Neural progenitor cell (in vitro differentiated cells): ENCODE results near the gene ALX1. TPM values are rescaled to one million over a fixed set of nuclear protein-coding genes. Genes with fewer than 3 reads are reported as not detected.

Source experiments
- DNase-seq: peaks from one replicate; pipeline ENCODE4 v3.0.0-alpha.2; 2016; ENCODE audit warnings: low spot score
- H2AFZ ChIP-seq: fragments of 200-600 bp; sonication (generic); replicated peaks from 2 replicates; pipeline ENCODE4 v1.6.1; 2016; ENCODE audit warnings: antibody characterized with exemption
- H3F3A ChIP-seq: fragments of 200-600 bp; sonication (generic); 2 replicates; pipeline ENCODE4 v1.6.1; 2016; ENCODE audit warnings: antibody characterized with exemption, low read depth
- H3K27ac ChIP-seq: fragments of 200-600 bp; sonication (generic); 2 replicates; pipeline ENCODE4 v1.5.1; 2016; ENCODE audit warnings: mild to moderate bottlenecking
- H3K27me3 ChIP-seq: fragments of 200-600 bp; sonication (generic); 2 replicates; pipeline ENCODE4 v1.6.1; 2016; ENCODE audit warnings: mild to moderate bottlenecking, moderate library complexity
- H3K36me3 ChIP-seq: fragments of 200-600 bp; sonication (generic); 2 replicates; pipeline ENCODE4 v1.5.1; 2016
- H3K4me1 ChIP-seq: fragments of 200-600 bp; sonication (generic); 2 replicates; pipeline ENCODE4 v1.6.1; 2016; ENCODE audit warnings: mixed run types
- H3K4me2 ChIP-seq: fragments of 200-600 bp; sonication (generic); 2 replicates; pipeline ENCODE4 v1.6.1; 2016
- H3K4me3 ChIP-seq: fragments of 200-600 bp; sonication (generic); 2 replicates; pipeline ENCODE4 v1.5.1; 2016
- H3K79me2 ChIP-seq: fragments of 200-600 bp; sonication (generic); 2 replicates; pipeline ENCODE4 v1.6.1; 2016; ENCODE audit warnings: low read depth
- H3K9ac ChIP-seq: fragments of 200-600 bp; sonication (generic); 2 replicates; pipeline ENCODE4 v1.6.1; 2016
- H3K9me3 ChIP-seq: fragments of 200-600 bp; sonication (generic); 2 replicates; pipeline ENCODE4 v1.5.1; 2016; ENCODE audit warnings: low read depth
- H4K20me1 ChIP-seq: fragments of 200-600 bp; sonication (generic); 2 replicates; pipeline ENCODE4 v1.6.1; 2016; ENCODE audit warnings: low read depth
- H3K27ac Mint-ChIP-seq: 3 replicates; pipeline ENCODE4 v1.8.0; 2021; ENCODE audit warnings: mixed read lengths
- H3K27me3 Mint-ChIP-seq: 2 replicates; pipeline ENCODE4 v1.8.0; 2022; ENCODE audit warnings: low read depth, mild to moderate bottlenecking, inconsistent platforms, moderate library complexity, mixed read lengths; ENCODE audit not compliant: insufficient read depth
- H3K36me3 Mint-ChIP-seq: 3 replicates; pipeline ENCODE4 v1.8.0; 2021; ENCODE audit warnings: mixed read lengths
- H3K4me1 Mint-ChIP-seq: 3 replicates; pipeline ENCODE4 v1.8.0; 2021; ENCODE audit warnings: mixed read lengths
- H3K4me3 Mint-ChIP-seq: 3 replicates; pipeline ENCODE4 v1.8.0; 2021; ENCODE audit warnings: mild to moderate bottlenecking, moderate library complexity, mixed read lengths
- H3K9me3 Mint-ChIP-seq: 3 replicates; pipeline ENCODE4 v1.8.0; 2020; ENCODE audit warnings: mixed read lengths
- EZH2 ChIP-seq: fragments of 200-600 bp; sonication (generic); IDR thresholded peaks from 2 replicates; pipeline ENCODE4 v1.6.1; 2017; ENCODE audit warnings: antibody characterized with exemption, mild to moderate bottlenecking, moderate library complexity
- EZH2phosphoT487 ChIP-seq: fragments of 200-600 bp; sonication (generic); IDR thresholded peaks from 2 replicates; pipeline ENCODE4 v1.6.1; 2017; ENCODE audit warnings: antibody characterized with exemption
- total RNA-seq: library from RNA; depleted of rRNA; stranded (reverse); fragments of >200 nt; gene quantifications from 2 replicates; pipeline ENCODE4 v1.2.3, GENCODE V29; 2015; ENCODE audit warnings: low replicate concordance
- TF ChIP-seq, protein P1 (sequence below): fragments of 200-600 bp; sonication (generic); IDR thresholded peaks from 2 replicates; pipeline ENCODE4 v1.5.1; 2017; ENCODE audit warnings: antibody characterized with exemption, mild to moderate bottlenecking

ALX1 gene
- total RNA-seq, 1 donor from 2014 or later, result 5.6 TPM

DNA sequence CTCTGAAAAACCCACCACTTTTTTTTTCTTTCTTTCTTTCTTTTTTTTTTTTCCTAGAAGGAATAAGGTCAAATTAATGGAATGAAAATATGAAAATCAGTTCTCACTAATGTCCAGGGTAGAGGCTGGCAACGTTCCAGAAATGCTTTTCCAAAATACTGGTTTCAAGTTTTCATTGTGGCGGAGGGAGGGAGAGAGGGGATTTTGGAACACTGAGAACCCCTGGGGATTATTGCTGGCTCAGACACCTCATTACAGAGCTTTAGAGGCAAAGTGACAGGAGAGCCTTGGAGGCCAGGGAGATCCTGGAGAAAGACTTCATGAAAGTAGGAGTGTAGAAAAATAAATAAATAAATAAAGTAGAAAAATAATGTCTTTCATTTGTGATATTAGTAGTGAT is 45.4 kb downstream of the ALX1 start:
- H3K4me2 ChIP-seq, result no peak overlapping the region
- H2AFZ ChIP-seq, result no peak overlapping the region
- no peaks in the 10 kb centered on the region for H3K9me3 ChIP-seq
- Mint-ChIP-seq H3K4me3 (no peak overlapping the region), H3K27ac (no peak overlapping the region), H3K27me3 (no peaks in the 10 kb centered on the region), H3K36me3 (no peaks in the 10 kb centered on the region), H3K4me1 (peaks cover 23% of the 10 kb centered on the region), H3K9me3 (no peaks in the 10 kb centered on the region)
- H4K20me1 ChIP-seq, result no peaks in the 10 kb centered on the region
- DNase-seq, result peak; percentile 57
- TF ChIP-seq EZH2phosphoT487 (no peak), EZH2 (no peak)
- TF ChIP-seq, protein P1, sequence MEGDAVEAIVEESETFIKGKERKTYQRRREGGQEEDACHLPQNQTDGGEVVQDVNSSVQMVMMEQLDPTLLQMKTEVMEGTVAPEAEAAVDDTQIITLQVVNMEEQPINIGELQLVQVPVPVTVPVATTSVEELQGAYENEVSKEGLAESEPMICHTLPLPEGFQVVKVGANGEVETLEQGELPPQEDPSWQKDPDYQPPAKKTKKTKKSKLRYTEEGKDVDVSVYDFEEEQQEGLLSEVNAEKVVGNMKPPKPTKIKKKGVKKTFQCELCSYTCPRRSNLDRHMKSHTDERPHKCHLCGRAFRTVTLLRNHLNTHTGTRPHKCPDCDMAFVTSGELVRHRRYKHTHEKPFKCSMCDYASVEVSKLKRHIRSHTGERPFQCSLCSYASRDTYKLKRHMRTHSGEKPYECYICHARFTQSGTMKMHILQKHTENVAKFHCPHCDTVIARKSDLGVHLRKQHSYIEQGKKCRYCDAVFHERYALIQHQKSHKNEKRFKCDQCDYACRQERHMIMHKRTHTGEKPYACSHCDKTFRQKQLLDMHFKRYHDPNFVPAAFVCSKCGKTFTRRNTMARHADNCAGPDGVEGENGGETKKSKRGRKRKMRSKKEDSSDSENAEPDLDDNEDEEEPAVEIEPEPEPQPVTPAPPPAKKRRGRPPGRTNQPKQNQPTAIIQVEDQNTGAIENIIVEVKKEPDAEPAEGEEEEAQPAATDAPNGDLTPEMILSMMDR, result no peak
- no peaks in the 10 kb centered on the region for H3K79me2 ChIP-seq
- no peaks in the 10 kb centered on the region for H3K36me3 ChIP-seq
- H3K4me3 ChIP-seq, result no peak overlapping the region
- H3F3A ChIP-seq, result no peaks in the 10 kb centered on the region
- H3K27ac ChIP-seq, result no peak overlapping the region
- no peaks in the 10 kb centered on the region for H3K27me3 ChIP-seq
- H3K4me1 ChIP-seq, result no peaks in the 10 kb centered on the region
- H3K9ac ChIP-seq, result no peak overlapping the region

DNA sequence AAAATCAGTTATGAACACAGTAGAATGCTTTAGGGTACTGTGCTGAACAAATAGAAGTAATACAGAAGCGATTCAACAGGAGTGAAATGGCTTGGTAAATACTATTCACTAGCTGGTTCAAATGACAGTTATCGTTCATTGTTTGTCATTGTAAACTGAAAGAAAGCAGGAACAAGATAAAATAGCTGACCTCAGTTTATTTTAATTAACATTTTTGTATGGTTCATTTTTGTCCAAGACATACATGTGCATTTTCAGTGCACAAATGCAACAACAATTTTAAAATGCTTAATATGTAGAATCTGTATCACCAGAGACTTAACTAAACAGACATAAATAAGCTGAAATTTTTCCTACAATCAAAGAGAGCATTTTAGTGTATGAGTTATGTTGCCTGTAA is 49.9 kb downstream of the ALX1 start:
- TF ChIP-seq, protein P1, result no peak
- TF ChIP-seq EZH2phosphoT487 (no peak), EZH2 (no peak)
- Histone ChIP-seq H3K27ac (no peak overlapping the region), H3K79me2 (no peaks in the 10 kb centered on the region), H3K4me1 (no peaks in the 10 kb centered on the region), H3K9me3 (no peaks in the 10 kb centered on the region), H3K27me3 (no peaks in the 10 kb centered on the region), H3K36me3 (no peaks in the 10 kb centered on the region), H2AFZ (no peak overlapping the region), H3K4me3 (no peak overlapping the region), H3K4me2 (no peak overlapping the region), H3F3A (no peaks in the 10 kb centered on the region), H3K9ac (no peak overlapping the region), H4K20me1 (no peaks in the 10 kb centered on the region)
- Mint-ChIP-seq H3K27ac (no peak overlapping the region), H3K4me3 (no peak overlapping the region), H3K27me3 (no peaks in the 10 kb centered on the region), H3K9me3 (no peaks in the 10 kb centered on the region), H3K4me1 (peaks cover 9% of the 10 kb centered on the region), H3K36me3 (no peaks in the 10 kb centered on the region)
- DNase-seq, result no peak

DNA sequence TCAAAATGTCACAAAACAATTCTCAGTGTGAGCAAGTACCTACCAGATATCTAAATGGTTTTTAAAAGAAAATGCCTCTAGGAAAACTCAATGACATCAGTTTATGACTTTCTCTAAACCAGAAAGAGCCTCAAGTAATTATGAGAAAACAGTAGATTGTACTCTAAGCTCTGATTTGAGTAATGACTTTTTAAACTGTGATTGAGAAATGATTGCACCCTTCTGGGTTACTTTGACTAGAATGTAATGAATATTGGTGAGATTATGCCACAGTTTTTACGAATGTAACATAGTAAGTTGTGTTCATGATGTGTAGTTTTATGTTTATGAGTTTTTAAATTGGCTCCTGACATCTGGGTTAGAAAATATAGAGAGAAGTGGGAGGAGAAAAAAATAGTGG is 68.8 kb downstream of the ALX1 start:
- no peak for TF ChIP-seq EZH2
- TF ChIP-seq, protein P1, result no peak
- TF ChIP-seq EZH2phosphoT487, result no peak
- H3K27ac Mint-ChIP-seq, result no peak overlapping the region
- peaks cover 8% of the 10 kb centered on the region for H3K4me1 Mint-ChIP-seq
- Histone ChIP-seq H3K27me3 (no peaks in the 10 kb centered on the region), H3K9ac (no peak overlapping the region), H3K27ac (no peak overlapping the region), H3K36me3 (no peaks in the 10 kb centered on the region), H3K4me2 (no peak overlapping the region), H3K79me2 (no peaks in the 10 kb centered on the region), H4K20me1 (no peaks in the 10 kb centered on the region), H3K4me3 (no peak overlapping the region), H2AFZ (no peak overlapping the region), H3K9me3 (no peaks in the 10 kb centered on the region), H3F3A (no peaks in the 10 kb centered on the region), H3K4me1 (peaks cover 5% of the 10 kb centered on the region)
- H3K9me3 Mint-ChIP-seq, result no peaks in the 10 kb centered on the region
- H3K4me3 Mint-ChIP-seq, result no peak overlapping the region
- no peaks in the 10 kb centered on the region for H3K36me3 Mint-ChIP-seq
- no peaks in the 10 kb centered on the region for H3K27me3 Mint-ChIP-seq
- no peak for DNase-seq

DNA sequence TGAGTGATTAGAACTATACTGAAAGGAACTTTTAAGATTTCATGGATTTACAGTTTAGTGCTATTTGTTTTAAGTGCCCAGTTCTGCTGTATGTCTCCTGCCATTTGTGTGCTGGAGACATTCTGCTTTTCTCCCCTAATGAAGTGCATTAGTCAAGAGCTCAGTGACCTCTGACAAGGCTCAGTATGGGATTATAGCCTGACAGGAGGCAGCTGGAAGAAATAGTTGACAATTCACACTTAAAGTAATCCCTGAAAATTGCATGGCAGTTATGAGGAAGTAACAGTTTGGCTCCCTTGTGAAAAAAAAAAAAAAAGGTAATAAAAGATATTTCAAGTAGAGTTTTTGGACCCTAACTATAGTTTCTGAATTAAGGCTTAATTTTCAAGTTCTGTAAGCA is 70.3 kb downstream of the ALX1 start:
- Mint-ChIP-seq H3K4me1 (peaks cover 8% of the 10 kb centered on the region), H3K36me3 (no peaks in the 10 kb centered on the region), H3K27me3 (no peaks in the 10 kb centered on the region), H3K4me3 (no peak overlapping the region), H3K9me3 (no peaks in the 10 kb centered on the region), H3K27ac (no peak overlapping the region)
- Histone ChIP-seq H3K4me3 (no peak overlapping the region), H3K36me3 (no peaks in the 10 kb centered on the region), H4K20me1 (no peaks in the 10 kb centered on the region), H3F3A (no peaks in the 10 kb centered on the region), H3K4me2 (no peak overlapping the region), H3K27ac (no peak overlapping the region), H3K27me3 (no peaks in the 10 kb centered on the region), H3K79me2 (no peaks in the 10 kb centered on the region), H3K9me3 (no peaks in the 10 kb centered on the region), H3K9ac (no peak overlapping the region), H2AFZ (no peak overlapping the region), H3K4me1 (peaks cover 5% of the 10 kb centered on the region)
- TF ChIP-seq EZH2phosphoT487 (no peak), EZH2 (no peak)
- TF ChIP-seq, protein P1, result no peak
- peak; percentile 51 for DNase-seq
